NOMO-1 (cell line): ENCODE measurements around the gene ABHD17A.
A peak's percentile ranks its signal among the peaks of the same experiment; 100 is the strongest.
"Not testable (repeated sequence)": the region's sequence is repeated elsewhere in the genome, so short reads cannot be mapped to it uniquely, and the experiment has no call there.

ENCODE experiments used
- DNase-seq, 2 experiments: peaks; one replicate each; lab custom pipeline; 2025; ENCODE audit not compliant: unreplicated experiment in 2 of 2; lab: John Stamatoyannopoulos, UW

The ABHD17A gene

DNA sequence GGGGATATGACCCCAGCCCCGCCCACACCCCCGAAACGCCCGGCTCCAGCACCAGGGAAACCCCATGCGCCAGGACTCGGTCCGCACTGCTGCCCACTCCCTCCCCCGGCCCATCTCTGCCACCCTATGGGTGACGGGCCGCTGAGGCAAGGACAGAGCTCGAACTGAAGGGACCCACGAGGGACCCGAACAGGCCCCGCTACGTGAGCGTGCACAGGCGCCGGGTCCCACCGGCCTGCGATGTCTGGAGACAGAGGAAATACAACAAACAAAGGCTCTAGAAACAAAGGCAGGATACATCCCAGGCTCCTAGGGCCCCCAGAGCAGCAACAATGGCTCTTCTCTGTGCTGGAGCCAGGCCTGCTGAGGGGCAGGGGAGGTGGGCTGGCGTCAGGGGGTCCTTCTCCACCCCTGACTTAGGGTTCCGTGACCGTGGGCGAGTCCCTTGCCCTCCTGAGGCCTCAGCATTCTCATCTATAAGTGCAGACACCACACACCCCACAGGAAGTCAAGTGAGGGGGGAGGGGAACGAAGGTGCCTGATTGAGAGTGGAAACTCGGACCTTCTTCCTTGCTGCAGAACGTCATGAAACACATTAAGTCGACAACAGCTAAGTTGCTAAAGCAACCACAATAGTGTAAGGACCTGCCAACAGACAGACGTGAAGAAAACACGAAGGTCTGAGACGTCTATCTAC, 3.1 kb downstream of the ABHD17A start:
- DNase-seq, result no peak

DNA sequence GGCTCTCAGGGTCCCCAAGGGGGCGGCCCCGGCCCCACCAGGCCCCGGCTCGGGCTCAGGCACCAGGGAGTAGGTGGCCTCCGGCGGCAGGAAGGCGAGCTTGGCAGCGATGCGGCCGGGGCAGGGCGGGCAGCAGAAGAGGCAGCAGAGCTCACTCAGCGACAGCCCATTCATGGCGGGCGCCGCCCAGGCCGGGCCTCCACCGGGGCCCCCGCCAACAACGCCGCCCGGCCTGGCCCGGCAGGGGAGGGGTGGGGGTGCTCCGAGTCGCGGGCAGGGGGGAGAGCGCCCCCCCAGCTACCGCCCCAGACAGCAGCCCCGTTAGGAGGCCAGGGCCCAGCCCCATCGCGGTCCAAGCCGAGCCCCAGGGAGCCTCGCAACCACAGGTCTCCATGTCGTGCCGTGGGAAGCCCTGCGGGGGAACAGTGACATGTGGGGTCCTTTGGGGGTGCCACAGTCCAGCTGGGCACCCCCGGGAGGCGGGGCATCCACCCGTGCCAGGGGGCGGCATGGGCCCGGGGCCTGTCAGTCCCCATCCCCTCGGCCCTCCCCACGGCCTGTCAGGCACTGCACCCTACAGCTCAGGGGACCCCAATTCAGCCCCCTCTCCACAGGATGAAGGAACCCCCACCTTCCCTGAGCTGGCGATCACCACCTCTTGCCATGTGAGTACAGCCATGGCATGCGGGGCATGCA, 3.8 kb downstream of the ABHD17A start:
- DNase-seq, result not testable (repeated sequence)

DNA sequence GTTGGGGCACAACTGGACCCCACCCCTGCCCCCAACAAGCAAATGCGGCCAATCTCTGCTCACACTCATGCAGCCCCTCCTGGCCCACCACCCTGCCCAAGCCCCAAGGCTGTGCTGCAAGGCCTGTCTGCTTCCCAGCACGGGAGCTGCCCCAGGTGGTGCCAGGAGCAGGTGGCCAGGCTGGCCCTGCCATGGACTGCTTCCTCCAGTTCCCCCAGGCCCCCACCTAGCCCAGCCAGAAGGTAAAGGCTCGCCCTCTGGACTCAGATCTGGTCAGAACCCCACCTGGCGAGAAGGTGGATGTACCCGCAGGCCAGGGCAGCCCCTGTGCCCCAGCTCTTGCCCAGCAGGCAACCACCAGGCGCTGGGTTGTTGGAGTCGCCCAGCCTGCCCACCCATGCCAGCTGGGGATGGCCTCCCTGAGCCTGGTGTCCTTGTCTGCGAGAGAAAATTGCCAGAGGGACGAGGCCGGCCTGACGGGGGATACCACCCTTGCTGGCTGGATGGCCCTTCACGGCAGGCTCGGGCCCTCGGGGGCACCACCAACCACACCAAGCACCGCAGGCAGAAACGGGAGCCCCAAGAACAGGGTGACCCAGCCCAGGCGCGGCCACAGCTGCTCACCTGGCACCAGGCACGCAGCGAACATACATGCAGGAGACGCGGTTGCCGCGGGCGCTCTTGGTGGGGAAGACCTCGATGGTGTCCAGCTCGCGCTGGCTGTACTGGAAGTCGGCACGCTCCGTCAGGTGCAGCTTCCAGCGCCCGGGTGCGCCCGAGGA, 4.5 kb downstream of the ABHD17A start:
- no peak for DNase-seq

DNA sequence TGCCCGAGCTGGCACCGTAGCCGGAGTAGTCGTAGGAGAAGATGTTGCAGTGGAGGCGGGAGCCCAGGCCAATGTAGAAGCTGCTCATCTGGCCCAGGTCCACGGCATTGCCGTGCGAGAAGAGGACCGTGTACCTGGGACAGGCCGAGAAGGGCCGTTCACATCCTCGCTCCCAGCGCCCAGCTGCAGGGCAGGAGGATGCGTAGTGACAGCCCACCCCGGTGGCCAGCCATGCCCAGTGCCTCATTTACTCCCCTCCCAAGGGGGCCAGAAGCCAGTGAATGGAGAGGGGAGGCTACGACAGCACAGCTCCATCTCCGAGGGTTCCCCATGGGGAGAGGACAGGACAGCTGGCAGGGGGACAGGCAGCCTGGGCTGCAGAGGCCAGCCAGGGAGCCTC, 5.3 kb downstream of the ABHD17A start:
- not testable (repeated sequence) for DNase-seq

DNA sequence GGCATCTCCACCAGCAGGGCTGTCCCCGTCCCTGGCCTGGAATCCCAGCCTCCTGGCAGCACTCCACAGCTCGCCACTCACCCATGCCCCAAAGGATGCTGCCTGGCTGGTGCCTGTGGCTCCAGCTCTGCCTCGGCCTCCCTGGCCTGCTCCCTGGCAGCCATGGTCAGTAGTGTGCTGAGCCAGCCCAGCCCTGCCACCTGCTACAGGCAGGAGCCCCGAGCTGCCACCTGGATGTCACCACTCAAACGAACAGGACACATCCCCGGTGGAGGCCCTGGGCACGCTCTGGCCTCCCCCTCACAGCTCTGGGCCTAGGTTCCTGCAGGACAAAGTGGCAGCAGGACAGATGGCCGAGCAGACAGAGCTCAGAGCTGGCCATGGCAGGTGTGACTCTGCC, 6.7 kb downstream of the ABHD17A start:
- DNase-seq, result not testable (repeated sequence)

DNA sequence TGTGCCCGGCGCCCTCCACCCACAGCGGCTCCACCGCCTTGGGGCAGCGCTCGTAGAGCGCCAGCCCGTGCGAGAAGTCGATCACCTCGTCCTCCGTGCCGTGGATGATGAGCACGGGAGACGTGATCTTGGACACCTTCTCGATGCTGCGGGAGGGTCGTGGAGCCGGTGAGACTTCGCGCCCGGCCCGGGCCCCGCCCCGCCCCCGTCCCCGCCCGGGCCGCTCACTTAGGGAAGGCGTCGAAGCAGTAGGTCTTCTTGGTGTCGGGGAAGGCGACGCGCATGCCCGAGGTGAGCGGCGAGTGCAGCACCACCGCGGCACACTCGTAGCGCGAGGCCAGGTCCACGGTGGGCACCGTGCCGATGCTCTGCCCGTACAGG, 8.0 kb downstream of the ABHD17A start:
- not testable (repeated sequence) for DNase-seq

DNA sequence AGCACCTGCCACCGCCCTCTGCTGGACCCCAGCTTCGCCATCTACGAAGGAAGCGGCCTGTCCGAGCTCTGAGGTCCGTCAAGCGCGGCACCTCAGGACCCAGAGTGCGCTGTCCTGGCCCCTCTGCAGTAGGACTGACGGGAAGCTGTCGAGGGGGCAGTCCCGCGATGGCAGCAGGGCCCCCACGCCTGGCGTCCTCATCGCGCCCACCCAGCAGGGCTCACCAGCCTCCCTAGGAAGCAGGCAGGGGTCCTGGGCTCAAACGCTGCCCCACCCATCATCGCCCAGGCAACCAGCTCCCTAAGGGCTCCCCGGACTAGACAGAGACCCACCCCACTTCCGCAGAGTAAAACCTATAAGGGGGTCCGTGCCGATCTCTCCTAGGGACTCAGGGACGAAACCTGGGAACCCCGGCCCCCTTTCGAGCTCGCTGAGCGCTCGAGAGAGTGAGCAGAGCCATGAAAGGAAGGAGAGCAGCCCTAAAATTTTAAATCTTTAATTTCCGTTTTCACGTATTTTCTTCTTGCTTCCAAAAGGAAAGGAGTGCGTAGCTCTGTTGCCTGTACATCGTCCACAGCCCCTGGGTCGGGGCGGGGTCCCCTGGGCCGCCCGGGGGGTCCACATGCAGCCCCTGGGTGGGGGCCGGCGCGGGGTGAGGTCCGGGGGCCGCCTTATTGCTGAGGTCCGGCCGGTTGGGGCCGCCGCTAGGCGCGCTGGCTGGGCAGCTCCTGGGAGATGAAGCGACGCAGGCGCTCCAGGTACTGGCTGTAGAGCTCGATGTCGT, 8.6 kb downstream of the ABHD17A start:
- DNase-seq, result not testable (repeated sequence)

DNA sequence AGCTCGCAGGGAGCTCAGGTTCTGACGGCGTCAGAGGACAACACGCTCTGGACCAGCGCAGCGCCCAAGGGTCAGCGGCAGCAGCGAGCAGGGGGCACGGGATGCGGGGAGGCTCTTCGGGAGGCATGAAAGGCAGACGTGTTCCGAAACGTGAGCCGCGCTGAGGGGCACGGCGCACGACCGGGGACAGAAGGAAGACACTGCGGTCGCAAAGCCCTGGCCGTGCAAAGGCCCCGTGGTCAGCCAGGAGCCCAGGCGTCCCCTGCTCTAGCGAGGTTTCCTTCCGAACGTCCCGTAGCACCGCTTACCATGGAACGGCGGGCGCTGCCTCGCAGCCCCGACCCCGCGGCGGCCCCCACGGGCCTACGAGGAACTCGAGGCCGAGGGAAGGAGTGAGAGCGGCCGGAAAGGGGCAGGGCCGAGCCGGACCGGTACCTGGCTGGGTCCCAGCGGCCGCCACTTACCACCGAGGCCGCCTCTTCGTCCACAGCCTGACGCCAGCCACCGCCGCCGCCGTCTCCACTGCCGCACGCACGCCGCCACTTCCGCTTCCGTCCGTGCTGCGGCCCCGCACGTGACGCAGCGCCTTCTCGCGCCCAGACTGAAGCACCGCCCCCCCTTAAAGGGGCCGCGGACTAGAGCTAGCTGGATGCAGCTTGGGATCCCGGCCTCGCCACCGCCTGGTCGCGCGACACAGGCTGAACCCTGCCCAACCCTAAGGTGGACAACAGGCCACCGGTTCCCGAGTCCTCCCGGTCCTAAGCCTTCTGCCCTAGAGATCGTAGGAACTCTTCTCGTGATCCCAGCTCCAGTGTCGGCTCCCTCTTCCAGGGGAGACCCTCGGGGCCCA, 9.4 kb downstream of the ABHD17A start:
- peak; percentile 92 to 96 for DNase-seq

DNA sequence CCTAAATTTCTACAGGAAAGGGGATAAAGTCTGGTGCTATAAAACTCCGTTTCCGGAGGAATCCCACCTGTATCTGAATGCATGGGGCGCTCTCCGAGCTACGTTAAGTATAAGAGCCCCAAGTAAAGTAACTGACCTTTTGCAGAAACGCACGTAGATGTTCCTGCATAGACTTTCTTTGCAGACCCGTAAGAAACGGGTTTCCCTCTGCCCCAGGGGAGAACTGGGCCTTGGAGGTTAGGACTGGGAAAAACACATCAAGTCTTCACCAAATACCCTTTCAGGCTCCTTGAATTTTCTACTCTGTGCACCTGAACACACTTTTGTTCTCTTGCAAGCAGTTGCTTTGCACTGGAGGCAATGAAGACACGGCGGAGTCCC, 10.0 kb downstream of the ABHD17A start:
- not testable (repeated sequence) for DNase-seq

DNA sequence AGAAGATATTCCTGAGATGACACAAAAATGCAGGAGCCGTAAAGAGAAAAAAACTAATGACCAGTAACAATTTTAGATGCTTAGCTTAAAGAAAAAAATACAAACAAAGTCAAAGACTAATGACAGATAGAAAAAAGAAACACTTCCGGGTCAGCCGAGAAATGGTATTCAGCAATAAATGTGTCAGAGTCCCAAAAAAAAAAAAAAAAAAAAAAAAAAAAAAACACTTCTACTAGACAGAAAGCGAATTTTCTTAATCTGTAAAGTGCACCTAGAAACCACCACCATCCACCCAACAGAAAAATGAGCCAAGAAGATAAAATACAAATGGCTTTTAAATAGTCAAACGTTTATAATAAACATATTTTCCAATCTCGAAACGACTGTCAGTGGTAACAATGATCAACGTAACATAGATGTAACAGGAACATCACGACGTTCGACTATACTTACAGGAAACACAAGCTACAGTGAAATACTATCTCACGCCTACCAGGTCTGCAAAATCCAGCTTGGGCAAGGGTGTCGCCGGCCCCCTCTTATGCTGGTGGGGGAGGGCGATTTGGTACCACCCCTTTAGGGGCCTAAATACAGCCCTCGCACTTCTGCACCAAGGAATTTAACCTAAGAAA, 10.6 kb downstream of the ABHD17A start:
- DNase-seq, result peak in 1 of 2 experiments; percentile 55

DNA sequence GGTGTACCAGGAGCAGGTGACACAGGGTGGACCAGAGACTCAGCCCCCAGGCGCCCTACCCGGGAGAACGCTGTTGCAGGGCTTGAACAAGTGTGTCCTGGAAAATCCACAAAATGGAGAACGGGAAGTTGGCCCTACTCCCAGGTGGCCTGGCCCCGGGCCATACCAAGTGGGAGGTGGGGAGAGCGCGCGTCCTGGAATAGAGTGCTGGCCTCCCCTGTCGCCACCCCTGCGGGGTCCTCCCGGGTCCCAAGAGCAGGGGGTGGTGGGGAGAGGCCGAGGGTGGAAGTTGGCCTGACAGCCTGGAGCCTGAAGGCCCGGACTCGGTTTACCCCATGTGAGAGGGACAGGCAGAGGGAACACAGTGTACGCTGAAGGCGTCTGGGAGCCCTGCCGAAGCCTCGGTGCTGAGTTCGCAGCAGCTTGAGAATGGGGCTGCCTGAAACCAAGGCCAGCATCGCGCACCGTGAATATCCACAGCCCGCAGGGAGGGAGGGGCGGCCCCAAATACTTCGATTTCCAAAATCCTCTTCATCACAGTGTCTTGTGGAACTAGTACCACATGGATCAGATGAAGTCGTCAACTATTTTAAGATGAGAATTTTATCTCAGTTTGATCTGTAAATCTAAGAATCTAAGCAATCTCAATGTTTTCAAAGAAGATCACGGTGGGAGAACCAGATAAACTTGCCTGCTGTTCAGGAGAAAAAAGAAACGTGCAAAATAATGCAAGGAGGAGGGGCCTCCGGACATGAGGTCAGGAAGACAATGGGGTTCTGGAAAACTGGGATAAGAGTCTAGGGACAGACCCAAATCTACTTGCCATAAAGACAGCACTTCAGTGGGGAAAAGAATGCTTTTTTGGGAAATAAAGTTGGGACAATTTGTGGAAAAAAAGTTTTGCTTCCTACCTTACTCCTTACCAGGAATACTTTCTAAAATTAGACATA, 11.5 kb downstream of the ABHD17A start:
- DNase-seq, result no peak

DNA sequence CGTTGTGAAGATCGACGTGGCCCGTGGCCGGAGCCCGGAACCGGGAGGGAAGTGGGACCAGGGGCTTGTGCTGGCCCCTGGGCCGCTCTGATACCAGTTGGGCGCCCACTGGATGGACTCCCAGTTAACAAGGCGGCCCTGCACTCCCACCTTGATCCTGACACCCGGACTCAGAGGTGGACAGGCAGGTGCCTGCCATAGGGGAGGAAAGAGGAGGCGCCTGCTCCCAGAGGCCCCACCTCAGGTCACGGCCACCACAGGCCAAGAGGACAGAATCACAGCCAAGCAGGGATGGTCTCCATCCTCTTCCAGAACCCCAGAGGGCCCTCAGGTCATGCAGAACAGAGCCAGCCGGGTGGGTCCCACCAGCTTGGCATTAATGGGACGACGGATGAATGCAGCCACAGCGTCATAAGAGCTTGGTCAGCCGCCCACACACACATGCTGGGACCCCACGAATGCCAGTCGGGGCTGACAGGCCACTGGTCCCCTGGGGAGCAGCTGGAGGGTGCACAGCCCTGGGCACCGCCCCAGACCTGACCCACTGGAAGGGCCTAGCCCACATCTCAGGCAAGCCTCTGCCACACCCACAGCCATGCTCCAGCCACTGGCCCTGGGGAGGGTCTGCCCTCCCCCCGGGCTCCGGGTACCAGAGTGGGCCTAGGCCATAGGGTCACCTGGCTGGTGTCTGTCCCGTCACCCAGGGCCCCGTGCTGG, 12.3 kb downstream of the ABHD17A start:
- DNase-seq, result no peak

DNA sequence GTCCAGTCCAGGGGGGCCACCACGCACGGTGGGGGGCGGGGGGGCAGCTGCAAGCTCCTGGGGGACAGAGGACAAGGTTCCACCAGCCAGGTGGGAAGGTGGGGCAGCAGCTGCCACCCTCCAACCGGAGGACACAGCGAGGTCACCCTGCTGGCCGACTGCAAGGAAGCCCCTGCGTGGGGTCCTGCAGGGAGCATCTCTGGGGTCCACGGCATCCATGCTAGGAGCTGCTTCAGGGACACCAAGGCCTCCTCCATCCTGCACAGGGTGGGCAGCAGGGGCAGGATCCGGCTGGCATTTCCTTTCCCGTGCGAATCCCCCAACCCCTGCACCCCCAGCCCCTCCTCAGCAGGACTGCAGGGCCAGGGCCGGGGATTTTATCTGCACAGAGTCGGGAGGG, 13.7 kb downstream of the ABHD17A start:
- DNase-seq, result no peak

DNA sequence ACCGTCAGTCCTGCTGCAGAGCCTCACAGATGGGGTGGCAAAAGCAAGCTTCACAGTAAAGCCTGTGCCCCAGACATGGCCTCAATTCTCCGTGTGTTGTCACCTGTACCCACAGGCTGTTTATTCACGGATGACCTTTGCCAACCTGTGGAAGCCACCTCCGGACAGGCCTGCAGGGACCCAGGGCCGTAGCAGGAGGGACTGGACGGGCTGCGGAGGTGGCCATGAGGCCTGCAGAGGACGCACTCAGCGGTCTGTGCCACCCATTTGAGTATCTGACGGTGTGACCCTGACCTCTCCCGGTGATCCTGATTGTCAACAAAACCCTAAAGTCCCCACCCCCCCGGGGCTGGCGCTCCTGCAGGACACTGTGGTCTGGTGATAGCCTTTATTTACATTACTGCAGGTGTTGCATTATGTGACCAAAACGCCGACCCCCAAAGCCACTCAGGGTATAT, 14.1 kb downstream of the ABHD17A start:
- no peak for DNase-seq

DNA sequence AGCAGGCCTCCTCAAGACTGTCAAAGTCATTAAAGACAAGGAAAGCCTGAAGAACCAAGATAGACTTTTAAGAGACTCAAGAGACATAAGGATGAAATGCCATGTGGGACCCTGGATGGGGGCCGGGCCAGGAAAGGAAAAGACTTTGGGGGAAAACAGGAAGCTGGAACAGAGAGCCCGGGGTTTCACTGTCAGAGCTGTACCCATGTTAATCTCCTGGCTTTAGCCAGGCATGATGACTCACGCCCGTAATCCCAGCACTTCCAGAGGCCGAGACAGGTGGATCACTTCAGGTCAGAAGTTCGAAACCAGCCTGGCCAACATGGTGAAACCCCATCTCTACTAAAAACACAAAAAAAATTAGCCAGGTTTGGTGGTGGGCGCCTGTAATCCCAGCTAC, 16.3 kb downstream of the ABHD17A start:
- no peak for DNase-seq

DNA sequence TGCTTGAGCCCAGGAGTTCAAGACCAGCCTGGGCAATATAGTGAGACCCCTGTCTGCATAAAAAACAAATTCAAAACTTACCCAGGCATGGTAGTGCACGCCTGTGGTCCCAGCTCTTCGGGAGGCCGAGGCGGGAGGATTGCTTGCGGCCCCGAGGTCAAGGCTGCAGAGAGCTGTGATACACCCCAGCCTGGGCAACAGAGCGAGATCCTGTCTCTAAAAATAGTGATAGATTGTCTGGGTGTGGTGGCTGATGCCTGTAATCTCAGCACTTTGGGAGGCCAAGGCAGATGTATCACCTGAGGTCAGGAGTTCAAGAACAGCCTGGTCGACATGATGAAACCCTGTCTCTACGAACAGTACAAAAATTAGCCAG, 18.0 kb downstream of the ABHD17A start:
- no peak for DNase-seq

DNA sequence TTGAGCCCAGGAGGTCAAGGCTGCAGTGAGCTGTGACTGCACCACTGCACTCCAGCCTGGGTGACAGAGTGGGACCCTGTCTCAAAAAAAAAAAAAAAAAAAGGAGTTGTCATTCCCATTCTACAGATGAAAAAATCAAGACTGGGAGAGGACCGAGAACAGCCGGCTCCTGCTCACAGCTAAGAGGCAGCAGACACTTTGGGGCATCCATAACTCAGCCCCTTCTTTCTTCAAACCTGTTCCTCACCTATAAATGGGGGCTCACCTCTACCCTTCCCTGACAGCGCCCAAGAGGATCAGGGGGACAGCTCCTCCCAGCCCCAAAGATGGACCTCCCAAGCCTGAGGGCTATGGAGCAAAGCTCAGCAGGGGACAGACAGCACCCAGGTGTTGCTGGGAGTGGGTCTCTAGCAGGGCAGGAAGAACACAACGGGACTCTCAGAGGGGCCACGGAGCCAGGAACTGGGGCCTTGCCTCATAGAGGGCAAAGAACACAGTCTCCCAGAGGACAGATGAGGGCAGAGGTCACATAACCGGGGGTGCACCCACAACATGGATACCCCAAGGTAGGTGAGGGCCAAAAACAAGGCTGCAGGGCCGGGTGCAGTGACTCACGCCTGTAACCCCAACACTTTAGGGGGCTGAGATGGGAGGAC, 18.5 kb downstream of the ABHD17A start:
- no peak for DNase-seq
